A549 (cell line): ENCODE results near the gene KNDC1. TPM values are rescaled to one million over a fixed set of nuclear protein-coding genes. Genes with fewer than 3 reads are reported as not detected.
A peak's percentile ranks its signal among the peaks of the same experiment; 100 is the strongest.

Experiments used
- ATAC-seq, 2 experiments: fragments of 200-7000 bp in 1 of 2; fragments of >200 bp in 1 of 2; cut with Nextera tagmentation in 1 of 2; cut with Tn5 transposase in 1 of 2; 3 replicates each; pipeline versions ENCODE4 v1.8.0 to v1.9.1; 2018 to 2020; ENCODE audit warnings: mild to moderate bottlenecking in 1 of 2, moderate library complexity in 1 of 2
- CTCF ChIA-PET: fragments of 300-600 bp; sonication (Branson Sonifier 250); formaldehyde crosslinking; extraction: SDS; loops from one replicate; lab custom pipeline; 2021; ENCODE audit warnings: antibody characterized with exemption, inconsistent platforms; lab: Yijun Ruan, JAX
- POLR2A ChIA-PET: fragments of 350-600 bp; formaldehyde crosslinking; extraction: SDS; loops from one replicate; lab custom pipeline; 2021; ENCODE audit warnings: antibody characterized with exemption, inconsistent platforms; lab: Yijun Ruan, JAX
- DNase-seq, 2 experiments: peaks; one replicate each; pipeline versions ENCODE4 v3.0.0 to v3.0.0-alpha.2; 2011 to 2016; ENCODE audit warnings: low read depth in 1 of 2, low spot score in 1 of 2
- FAIRE-seq: peaks from 2 replicates; lab custom pipeline; 2011; peaks lifted over from hg19 to GRCh38; lab: Jason Lieb, UNC
- H3K27ac ChIP-seq, 2 experiments: fragments of >200 bp; sonication (Bioruptor Twin); formaldehyde crosslinking; 3 replicates each; pipeline ENCODE4 v1.5.1; 2016 to 2017
- H3K4me1 ChIP-seq: fragments of >200 bp; sonication (Bioruptor Twin); formaldehyde crosslinking; 3 replicates; pipeline ENCODE4 v1.6.1; 2016
- H3K4me2 ChIP-seq: fragments of >200 bp; sonication (Bioruptor Twin); formaldehyde crosslinking; 3 replicates; pipeline ENCODE4 v1.6.1; 2016
- H3K4me3 ChIP-seq: fragments of >200 bp; sonication (Bioruptor Twin); formaldehyde crosslinking; 3 replicates; pipeline ENCODE4 v1.5.1; 2016
- H3K9me3 ChIP-seq: fragments of >200 bp; sonication (Bioruptor Twin); formaldehyde crosslinking; 3 replicates; pipeline ENCODE4 v1.6.1; 2016
- BCL3 ChIP-seq: fragments of >200 bp; sonication (Bioruptor Twin); formaldehyde crosslinking; IDR thresholded peaks from 3 replicates; pipeline ENCODE4 v1.6.1; 2016
- CBX2 ChIP-seq: fragments of 200-600 bp; sonication (generic); IDR thresholded peaks from 2 replicates; pipeline ENCODE4 v1.6.1; 2016; ENCODE audit warnings: low read depth, mild to moderate bottlenecking, borderline replicate concordance
- CTCF ChIP-seq: fragments of >200 bp; sonication (Bioruptor Twin); formaldehyde crosslinking; IDR thresholded peaks from 3 replicates; pipeline ENCODE4 v1.5.1; 2016
- EHF ChIP-seq: fragments of 250-450 bp; sonication (Bioruptor Pico); IDR thresholded peaks from 2 replicates; pipeline ENCODE4 v1.5.0; 2020; ENCODE audit warnings: mild to moderate bottlenecking
- ELK1 ChIP-seq: fragments of 150-350 bp; IDR thresholded peaks from 2 replicates; pipeline ENCODE4 v1.6.1; 2014; ENCODE audit warnings: low read depth, mild to moderate bottlenecking, low read length
- ESRRA ChIP-seq: fragments of 150-350 bp; IDR thresholded peaks from 2 replicates; pipeline ENCODE4 v1.6.1; 2014; ENCODE audit warnings: mild to moderate bottlenecking, low read length, borderline replicate concordance
- FOSB ChIP-seq: fragments of 250-450 bp; sonication (Bioruptor Pico); IDR thresholded peaks from 2 replicates; pipeline ENCODE4 v1.5.0; 2020; ENCODE audit warnings: mild to moderate bottlenecking, moderate library complexity
- FOSL2 ChIP-seq, 2 experiments: fragments of 450-650 bp in 1 of 2; fragments of >200 bp in 1 of 2; sonication (Bioruptor Twin) in 1 of 2; formaldehyde crosslinking; IDR thresholded peaks; 2 replicates each; pipeline versions ENCODE4 v1.5.0 to v1.6.1; 2016 to 2020; ENCODE audit warnings: mild to moderate bottlenecking in 1 of 2, moderate library complexity in 1 of 2
- FOXS1 ChIP-seq: fragments of 250-450 bp; sonication (Bioruptor Pico); IDR thresholded peaks from 2 replicates; pipeline ENCODE4 v1.5.0; 2020; ENCODE audit warnings: mild to moderate bottlenecking, moderate library complexity
- HDAC2 ChIP-seq: fragments of 200-600 bp; sonication (generic); IDR thresholded peaks from 2 replicates; pipeline ENCODE4 v1.6.1; 2016
- HES2 ChIP-seq: fragments of >200 bp; sonication (Bioruptor Twin); formaldehyde crosslinking; IDR thresholded peaks from 2 replicates; pipeline ENCODE4 v1.6.1; 2016
- HMGXB4 ChIP-seq: fragments of 250-450 bp; sonication (Bioruptor Pico); IDR thresholded peaks from 2 replicates; pipeline ENCODE4 v1.5.0; 2021; ENCODE audit warnings: mild to moderate bottlenecking, moderate library complexity, borderline replicate concordance
- HOXA7 ChIP-seq: fragments of 250-450 bp; sonication (Bioruptor Pico); IDR thresholded peaks from 2 replicates; pipeline ENCODE4 v1.5.0; 2020; ENCODE audit warnings: mild to moderate bottlenecking, moderate library complexity
- HOXB13 ChIP-seq: fragments of 250-450 bp; sonication (Bioruptor Pico); IDR thresholded peaks from 2 replicates; pipeline ENCODE4 v1.5.0; 2020; ENCODE audit warnings: low read depth, mild to moderate bottlenecking, moderate library complexity
- HOXB5 ChIP-seq: fragments of 250-450 bp; sonication (Bioruptor Pico); IDR thresholded peaks from 2 replicates; pipeline ENCODE4 v1.5.0; 2020; ENCODE audit warnings: mild to moderate bottlenecking, moderate library complexity
- JUNB ChIP-seq: fragments of >200 bp; sonication (Bioruptor Twin); formaldehyde crosslinking; IDR thresholded peaks from 2 replicates; pipeline ENCODE4 v1.6.1; 2016
- KDM5A ChIP-seq: fragments of 200-600 bp; sonication (generic); IDR thresholded peaks from 2 replicates; pipeline ENCODE4 v1.6.1; 2016; ENCODE audit warnings: antibody characterized with exemption, mild to moderate bottlenecking
- MAFK ChIP-seq: fragments of 450-650 bp; IDR thresholded peaks from 2 replicates; pipeline ENCODE4 v1.6.1; 2014; ENCODE audit not compliant: partially characterized antibody
- MAX ChIP-seq: IDR thresholded peaks from 2 replicates; pipeline ENCODE4 v1.6.1; 2012
- MAZ ChIP-seq: fragments of 150-350 bp; IDR thresholded peaks from 2 replicates; pipeline ENCODE4 v1.6.1; 2014; ENCODE audit warnings: antibody characterized with exemption, low read depth, low read length, borderline replicate concordance
- POLR2AphosphoS2 ChIP-seq: conservative IDR thresholded peaks from 2 replicates; pipeline ENCODE4 v1.6.1; 2012; ENCODE audit warnings: low read length, improper control_type of control experiment, inconsistent platforms
- REST ChIP-seq: fragments of 200-600 bp; sonication (generic); IDR thresholded peaks from 2 replicates; pipeline ENCODE4 v1.6.1; 2016; ENCODE audit warnings: antibody characterized with exemption, mild to moderate bottlenecking, moderate library complexity
- RNF2 ChIP-seq: fragments of 200-600 bp; sonication (generic); IDR thresholded peaks from 2 replicates; pipeline ENCODE4 v1.6.1; 2016; ENCODE audit warnings: low read depth, mild to moderate bottlenecking, antibody characterized with exemption, moderate library complexity, borderline replicate concordance
- ZC3H11A ChIP-seq: fragments of 450-650 bp; IDR thresholded peaks from 2 replicates; pipeline ENCODE4 v1.6.1; 2014; ENCODE audit warnings: antibody characterized with exemption, mild to moderate bottlenecking
- ZSCAN20 ChIP-seq: fragments of 250-450 bp; sonication (Bioruptor Pico); IDR thresholded peaks from 2 replicates; pipeline ENCODE4 v1.8.0; 2022; ENCODE audit warnings: mild to moderate bottlenecking, moderate library complexity
- WGBS: methylation state at CpG from one replicate; pipeline ENCODE4 v1.1.6; 2017; ENCODE audit errors: missing lambda C conversion rate; 5-methylcytosine and 5-hydroxymethylcytosine counted together
- polyA plus RNA-seq, 4 experiments: library from polyadenylated mRNA; depleted of rRNA in 3 of 4; stranded (reverse); fragments of >200 nt; fragmentation: RNase III in 1 of 4; extraction: RNeasy Plus Mini Kit Qiagen cat#74134 plus additional on column Dnase treatment in 1 of 4; gene quantifications; 2 replicates in 3 of 4; 3 replicates in 1 of 4; pipeline ENCODE4 v1.2.3, GENCODE V29; 2011 to 2017

The KNDC1 gene
- polyA plus RNA-seq, 2 of the 4 experiments (the other 2 are of a cell fraction) = 0.56 to 0.63 TPM

- Histone ChIP-seq H3K4me2 (no peak overlapping the region), H3K9me3 (0 out of 3 replicates have a peak, but pooled peaks cover 6% of the 10 kb centered on the region), H3K4me1 (no peaks in the 10 kb centered on the region), H3K27ac (no peak overlapping the region), H3K4me3 (no peak overlapping the region)
- POLR2A ChIA-PET = no interaction called here
- DNase-seq = no peak
- CTCF ChIA-PET = interaction anchor here (0.9 to 1.1 kb wide), 2 partner anchors 21 to 38 kb away, joined by 3 read pairs; no protein-coding TSS in a partner anchor
- peak in 1 of 2 experiments; percentile 16; a peak in 1 of 6 replicates for ATAC-seq
- no peak for FAIRE-seq
- WGBS = 50% methylated on average over 13 of the region's 23 CpGs
- TF ChIP-seq POLR2AphosphoS2 = no peak
- no peak for TF ChIP-seq RNF2
- TF ChIP-seq CBX2 = no peak
- no peak for TF ChIP-seq MAZ
- TF ChIP-seq FOSL2 (IDR thresholded peaks at IDR 0.05) = no peak
- TF ChIP-seq FOSL2 (CRISPR knock-in tag; IDR thresholded peaks at IDR 0.05) = no peak
- no peak for TF ChIP-seq BCL3
- no peak for TF ChIP-seq EHF (CRISPR knock-in tag)
- no peak for TF ChIP-seq REST
- TF ChIP-seq HOXB13 (CRISPR knock-in tag) = no peak
Observed at GRCh38 chr10:133180965-133181639, 21.1 kb downstream of the KNDC1 start.

- peak in 1 of 2 experiments; percentile 14; a peak in 2 of 6 replicates for ATAC-seq
- ChIA-PET CTCF (no interaction called here), POLR2A (no interaction called here)
- Histone ChIP-seq H3K4me2 (no peak overlapping the region), H3K9me3 (0 out of 3 replicates have a peak, but pooled peaks cover 5% of the 10 kb centered on the region), H3K4me1 (no peaks in the 10 kb centered on the region), H3K4me3 (no peak overlapping the region), H3K27ac (no peak overlapping the region)
- no peak for TF ChIP-seq FOSB
- TF ChIP-seq HDAC2 = no peak
- TF ChIP-seq MAX = no peak
- no peak for TF ChIP-seq EHF (CRISPR knock-in tag)
- no peak for TF ChIP-seq HOXB13 (CRISPR knock-in tag)
- TF ChIP-seq ZC3H11A = no peak
- TF ChIP-seq HOXB5 (CRISPR knock-in tag) = no peak
- no peak for TF ChIP-seq ZSCAN20 (CRISPR knock-in tag)
- TF ChIP-seq KDM5A = no peak
- TF ChIP-seq FOXS1 (CRISPR knock-in tag) = no peak
- TF ChIP-seq HES2 = no peak
- no peak for TF ChIP-seq HMGXB4
- TF ChIP-seq ELK1 = no peak
- TF ChIP-seq HOXA7 (CRISPR knock-in tag) = no peak
- TF ChIP-seq MAFK = no peak
- TF ChIP-seq JUNB = no peak
- no peak for TF ChIP-seq POLR2AphosphoS2
- TF ChIP-seq CTCF = no peak
- no peak for TF ChIP-seq ESRRA
- TF ChIP-seq FOSL2 (IDR thresholded peaks at IDR 0.05) = no peak
- no peak for TF ChIP-seq FOSL2 (CRISPR knock-in tag; IDR thresholded peaks at IDR 0.05)
- WGBS = 52% methylated on average over 9 of the region's 14 CpGs
- DNase-seq = no peak
- FAIRE-seq = no peak
Observed at GRCh38 chr10:133182190-133182589, 22.2 kb downstream of the KNDC1 start.
